HepG2 (cell line): ENCODE data around the gene KIF25. TPM values are rescaled to one million over a fixed set of nuclear protein-coding genes. Genes with fewer than 3 reads are reported as not detected.

Experiments used
- BORCS8-MEF2B ChIP-seq: sonication (generic); formaldehyde crosslinking; IDR thresholded peaks from 2 replicates; pipeline ENCODE4 v1.8.0; 2022; ENCODE audit warnings: mild to moderate bottlenecking, missing genetic modification reagents
- CEBPG ChIP-seq: IDR thresholded peaks from 2 replicates; pipeline ENCODE4 v1.6.1; 2016
- CENPX ChIP-seq: sonication (generic); formaldehyde crosslinking; IDR thresholded peaks from 2 replicates; pipeline ENCODE4 v1.9.0; 2021; ENCODE audit warnings: mild to moderate bottlenecking, missing genetic modification reagents, moderate library complexity
- EP300 ChIP-seq, 3 experiments: sonication (generic) in 1 of 3; formaldehyde crosslinking in 1 of 3; IDR thresholded peaks; 2 replicates each; pipeline versions ENCODE4 v1.5.1 to v1.6.1; 2011 to 2020; ENCODE audit warnings: low read depth in 2 of 3, low read length in 2 of 3, borderline replicate concordance in 1 of 3, improper control_type of control experiment in 1 of 3, mild to moderate bottlenecking in 1 of 3, missing genetic modification reagents in 1 of 3, moderate library complexity in 1 of 3
- FLYWCH1 ChIP-seq: sonication (generic); formaldehyde crosslinking; IDR thresholded peaks from 2 replicates; pipeline ENCODE4 v1.8.1; 2023; ENCODE audit warnings: mild to moderate bottlenecking, missing genetic modification reagents
- HNF4A ChIP-seq: sonication (generic); formaldehyde crosslinking; IDR thresholded peaks from 2 replicates; pipeline ENCODE4 v1.4.0; 2020; ENCODE audit warnings: missing genetic modification reagents
- IKZF5 ChIP-seq: IDR thresholded peaks from 2 replicates; pipeline ENCODE4 v1.6.1; 2018; ENCODE audit warnings: missing genetic modification reagents, mild to moderate bottlenecking, missing compliant biosample characterization
- JUN ChIP-seq: sonication (generic); formaldehyde crosslinking; IDR thresholded peaks from 2 replicates; pipeline ENCODE4 v1.4.0; 2020; ENCODE audit warnings: mild to moderate bottlenecking, missing genetic modification reagents
- NRL ChIP-seq: sonication (generic); formaldehyde crosslinking; IDR thresholded peaks from 2 replicates; pipeline ENCODE4 v1.5.0; 2020; ENCODE audit warnings: missing genetic modification reagents, mild to moderate bottlenecking, moderate library complexity, borderline replicate concordance
- PATZ1 ChIP-seq: sonication (generic); formaldehyde crosslinking; IDR thresholded peaks from 2 replicates; pipeline ENCODE4 v1.4.0; 2020; ENCODE audit warnings: missing genetic modification reagents
- PHF21A ChIP-seq: sonication (generic); formaldehyde crosslinking; IDR thresholded peaks from 2 replicates; pipeline ENCODE4 v1.5.0; 2020; ENCODE audit warnings: mild to moderate bottlenecking, missing genetic modification reagents
- PREB ChIP-seq: sonication (generic); formaldehyde crosslinking; IDR thresholded peaks from 2 replicates; pipeline ENCODE4 v1.4.0; 2020; ENCODE audit warnings: missing genetic modification reagents
- RXRB ChIP-seq: IDR thresholded peaks from 2 replicates; pipeline ENCODE4 v1.6.1; 2016; ENCODE audit warnings: borderline replicate concordance, missing genetic modification reagents, missing compliant biosample characterization
- SALL1 ChIP-seq: sonication (generic); formaldehyde crosslinking; IDR thresholded peaks from 2 replicates; pipeline ENCODE4 v1.8.0; 2022; ENCODE audit warnings: mild to moderate bottlenecking, missing genetic modification reagents
- SAP130 ChIP-seq: IDR thresholded peaks from 2 replicates; pipeline ENCODE4 v1.6.1; 2016; ENCODE audit warnings: low read depth
- SOX5 ChIP-seq: IDR thresholded peaks from 2 replicates; pipeline ENCODE4 v1.6.1; 2016; ENCODE audit warnings: borderline replicate concordance
- SP5 ChIP-seq: IDR thresholded peaks from 2 replicates; pipeline ENCODE4 v1.6.1; 2016; ENCODE audit warnings: low read depth, borderline replicate concordance
- TEAD3 ChIP-seq: optimal IDR thresholded peaks from 2 replicates; pipeline ENCODE3; 2016; ENCODE audit warnings: borderline replicate concordance
- UBTF ChIP-seq: sonication (generic); formaldehyde crosslinking; IDR thresholded peaks from 2 replicates; pipeline ENCODE4 v1.4.0; 2020; ENCODE audit warnings: mild to moderate bottlenecking, missing genetic modification reagents
- ZNF567 ChIP-seq: sonication (generic); formaldehyde crosslinking; IDR thresholded peaks from 2 replicates; pipeline ENCODE4 v1.8.1; 2023; ENCODE audit warnings: mild to moderate bottlenecking, missing genetic modification reagents, borderline replicate concordance
- polyA plus RNA-seq, 8 experiments: library from polyadenylated mRNA; depleted of rRNA in 3 of 8; stranded (reverse) in 7 of 8; unstranded in 1 of 8; fragments of >200 nt; fragmentation: Illumina TruSeq in 4 of 8; extraction: Trizol in 4 of 8; gene quantifications; 2 replicates each; pipeline versions ENCODE4 v1.2.1 to v1.2.3, GENCODE V29; 2011 to 2016; ENCODE audit warnings: low read depth in 4 of 8, missing spikeins in 1 of 8, mixed read lengths in 1 of 8; ENCODE audit not compliant: insufficient read depth in 1 of 8
- total RNA-seq, 5 experiments: library from RNA; depleted of rRNA; stranded (reverse); fragments of >200 nt; fragmentation: Illumina TruSeq; extraction: Trizol; gene quantifications; 2 replicates each; pipeline ENCODE4 v1.2.3, GENCODE V29; 2016; ENCODE audit warnings: low read depth in 1 of 5

KIF25 gene
- total and polyA plus RNA-seq, 2 of the 13 experiments (the other 11 are each of a cell fraction or from before 2014, with no cell fraction given), result not detected

- TF ChIP-seq HNF4A (peak; percentile 77), RXRB (CRISPR knock-in tag) (peak; percentile 58; the same call in 1 of the 2 replicates), SALL1 (CRISPR knock-in tag) (peak; percentile 33; the same call in 1 of the 2 replicates), CENPX (no peak), SOX5 (CRISPR knock-in tag) (peak; percentile 54; the same call in 1 of the 2 replicates), SAP130 (CRISPR knock-in tag) (peak; percentile 35; the same call in 1 of the 2 replicates), EP300 (IDR thresholded peaks at IDR 0.05; ENCODE audit: low read depth in 2 of 2, low read length in 2 of 2) (no peak), EP300 (CRISPR knock-in tag; IDR thresholded peaks at IDR 0.05; ENCODE audit: borderline replicate concordance) (no peak), FLYWCH1 (no peak), PHF21A (CRISPR knock-in tag) (0 out of 2 replicates have a peak, but pooled peaks have one; percentile 50), UBTF (CRISPR knock-in tag) (peak; percentile 51), PREB (CRISPR knock-in tag) (no peak), IKZF5 (CRISPR knock-in tag) (peak; percentile 32; the same call in 1 of the 2 replicates), NRL (CRISPR knock-in tag) (no peak), BORCS8-MEF2B (CRISPR knock-in tag) (0 out of 2 replicates have a peak, but pooled peaks have one; percentile 34), CEBPG (CRISPR knock-in tag) (no peak), SP5 (CRISPR knock-in tag) (peak; percentile 49; the same call in 1 of the 2 replicates), ZNF567 (CRISPR knock-in tag) (0 out of 2 replicates have a peak, but pooled peaks have one; percentile 72), TEAD3 (CRISPR knock-in tag) (peak; percentile 96), PATZ1 (CRISPR knock-in tag) (peak; percentile 64; the same call in 1 of the 2 replicates), JUN (CRISPR knock-in tag) (no peak)
These were observed 90.9 kb downstream of the KIF25 start (continued) for GRCh38 chr6:168088161-168089053.
